Fibroblast of skin of abdomen (primary cell): Measurements from ENCODE around the gene MEGF6.

ENCODE experiments used
- DNase-seq: peaks from one replicate; pipeline ENCODE4 v3.0.0-alpha.2; 2013

Gene MEGF6

GRCh38 chr1:3552751-3553150 is 58.6 kb downstream of the MEGF6 start:
- DNase-seq, result no peak

DNA sequence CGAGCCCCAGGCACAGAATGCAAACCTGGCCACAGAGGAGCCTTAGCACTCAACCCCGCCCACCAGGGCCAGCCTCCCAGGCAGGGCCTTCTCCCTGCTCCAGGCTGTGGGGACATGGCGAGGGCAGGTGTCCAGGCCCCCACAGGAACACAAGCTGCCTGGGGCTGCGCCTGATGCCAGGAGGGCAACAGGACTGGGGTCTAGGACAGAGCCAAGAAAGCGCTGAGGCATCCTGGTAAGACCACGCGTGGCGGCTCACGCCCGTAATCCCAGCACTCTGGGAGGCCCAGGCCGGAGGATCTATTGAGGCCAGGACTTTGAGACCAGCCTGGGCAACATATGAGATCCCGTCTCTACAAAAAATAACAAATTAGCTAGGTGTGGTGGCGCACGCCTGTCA is 59.1 kb downstream of the MEGF6 start:
- DNase-seq, result no peak

GRCh38 chr1:3551711-3552110 is 59.6 kb downstream of the MEGF6 start:
- no peak for DNase-seq

DNA sequence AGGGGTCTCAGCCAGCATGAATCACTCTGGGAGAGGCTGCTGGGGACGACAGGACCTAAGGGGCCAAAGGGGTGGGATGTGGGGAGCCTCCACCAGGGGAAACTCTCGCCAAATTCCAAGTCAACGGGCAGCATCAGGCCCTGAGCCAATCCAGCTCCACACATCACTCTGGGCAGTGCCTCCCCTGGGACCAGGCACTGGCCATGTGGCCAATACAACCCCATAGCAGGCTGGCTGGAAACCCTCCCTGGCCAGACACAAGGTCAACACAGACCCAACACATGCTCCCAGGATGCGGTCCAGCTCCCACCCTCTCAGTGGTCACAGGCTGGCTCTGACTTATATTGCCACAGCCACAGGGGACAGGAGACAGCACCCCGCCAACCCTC is 60.0 kb downstream of the MEGF6 start:
- DNase-seq, result no peak

DNA sequence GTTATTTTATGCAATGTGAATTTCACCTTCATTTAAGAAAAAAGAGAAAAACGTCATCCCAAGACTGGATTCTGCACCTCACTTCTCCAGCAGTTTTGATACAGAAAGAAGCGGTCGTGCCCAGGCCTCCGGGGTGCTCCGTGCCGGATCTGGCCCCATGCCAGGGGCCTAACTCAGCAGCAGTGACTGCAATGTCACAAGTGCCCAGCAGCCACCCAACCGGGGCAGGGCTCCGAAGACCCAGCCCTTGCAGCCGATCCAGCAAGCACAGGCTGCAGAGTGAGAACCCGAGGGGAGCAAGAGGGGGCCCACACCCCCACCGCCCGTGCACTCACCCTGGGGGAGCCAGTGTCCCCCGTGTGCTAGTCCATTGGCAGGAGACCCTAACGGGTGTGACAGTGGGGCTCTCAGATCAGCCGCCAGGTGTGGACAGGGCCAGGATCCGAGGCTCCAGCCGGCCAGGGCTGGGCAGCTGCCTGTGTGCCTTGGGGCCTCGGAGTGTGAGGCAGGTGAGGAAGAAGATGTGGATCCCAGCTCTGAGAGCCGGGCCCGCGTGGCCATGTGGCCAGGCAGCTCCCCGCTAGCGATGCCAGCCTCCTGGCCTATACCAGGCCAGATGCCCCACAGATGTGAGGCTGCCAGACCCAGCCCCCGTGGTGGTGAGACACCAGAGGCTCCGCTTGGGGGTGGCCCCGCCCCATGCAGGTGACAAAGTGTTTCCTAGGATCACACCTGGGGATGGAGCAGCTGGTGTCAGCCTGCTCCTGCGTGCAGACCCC is 60.6 kb downstream of the MEGF6 start:
- DNase-seq, result no peak

GRCh38 chr1:3548895-3549294 is 62.4 kb downstream of the MEGF6 start:
- DNase-seq, result no peak

- DNase-seq, result peak; percentile 27
Measured at GRCh38 chr1:3548156-3548893, 63.0 kb downstream of the MEGF6 start.

DNA sequence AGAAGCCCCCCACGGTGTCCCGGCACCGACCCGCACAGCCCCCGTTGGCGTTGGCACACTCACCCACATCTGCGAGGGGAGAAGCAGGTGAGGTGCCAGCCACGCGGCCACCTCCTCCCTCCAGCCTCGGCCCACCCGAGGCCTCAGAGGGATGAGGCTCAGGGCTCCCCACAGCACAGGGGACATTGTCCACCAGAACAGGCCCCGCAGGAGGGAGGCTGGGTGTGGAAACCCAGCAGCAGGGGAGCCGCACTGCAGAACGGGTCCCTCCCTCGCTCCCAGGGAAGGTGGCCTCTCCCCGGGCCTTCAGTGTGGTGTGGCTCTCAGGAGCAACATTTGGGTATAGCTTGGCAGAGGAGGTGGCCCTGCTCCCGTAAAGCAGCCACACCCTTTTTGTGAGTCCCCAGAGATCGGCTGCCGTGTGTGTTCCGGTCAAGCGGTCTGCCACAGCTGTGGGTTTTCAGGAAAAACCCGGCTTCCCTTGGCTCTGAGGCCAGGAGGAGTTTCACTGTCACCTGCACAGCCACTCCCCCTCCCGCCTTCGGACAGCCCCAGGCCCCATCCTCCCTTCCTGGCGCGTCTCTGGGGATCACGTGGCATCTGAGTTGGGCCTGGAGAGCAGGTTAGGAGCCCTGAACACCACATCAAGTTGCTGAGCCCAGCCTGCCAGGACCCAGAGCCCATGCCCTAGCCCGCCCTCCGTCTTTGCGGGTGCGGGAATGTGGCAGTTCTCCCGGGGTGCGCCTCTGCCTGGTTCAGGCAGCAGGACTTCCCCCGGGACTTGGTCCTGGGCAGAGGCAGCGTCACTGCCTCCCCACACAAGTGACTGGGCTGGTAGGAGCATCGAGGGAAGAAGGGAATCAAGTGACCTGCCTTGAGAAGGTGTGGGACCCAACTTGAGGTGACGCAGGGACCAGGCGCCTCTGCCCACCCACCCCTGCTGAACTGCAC is 64.0 kb downstream of the MEGF6 start:
- no peak for DNase-seq

GRCh38 chr1:3546048-3546384 is 65.3 kb downstream of the MEGF6 start:
- DNase-seq, result no peak

- no peak for DNase-seq
Measured at GRCh38 chr1:3545363-3546047, 65.8 kb downstream of the MEGF6 start.

- DNase-seq, result no peak
Measured at GRCh38 chr1:3544040-3544977, 67.0 kb downstream of the MEGF6 start.

- peak; percentile 80 for DNase-seq
Measured at GRCh38 chr1:3543076-3544039, 68.0 kb downstream of the MEGF6 start.

DNA sequence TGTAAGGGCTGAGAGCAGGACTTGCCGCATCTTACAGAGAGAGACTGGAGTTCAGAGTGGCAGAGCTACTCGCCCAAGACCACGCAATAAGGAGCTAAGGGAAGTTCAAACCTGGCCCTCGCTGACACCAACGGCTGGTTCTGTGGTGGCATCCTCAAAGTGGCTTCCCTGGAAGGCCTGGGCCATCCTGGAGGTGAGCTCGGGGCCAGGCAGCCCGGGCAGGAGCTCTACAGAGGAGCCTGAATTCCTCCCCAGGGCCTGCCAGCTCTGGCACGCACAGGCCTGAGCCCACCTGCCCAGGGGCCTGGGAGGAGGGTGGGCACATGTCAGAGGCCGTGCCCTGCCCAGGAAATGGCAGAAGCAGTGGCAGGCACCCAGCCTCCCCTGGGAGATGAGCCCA is 68.6 kb downstream of the MEGF6 start:
- no peak for DNase-seq

DNA sequence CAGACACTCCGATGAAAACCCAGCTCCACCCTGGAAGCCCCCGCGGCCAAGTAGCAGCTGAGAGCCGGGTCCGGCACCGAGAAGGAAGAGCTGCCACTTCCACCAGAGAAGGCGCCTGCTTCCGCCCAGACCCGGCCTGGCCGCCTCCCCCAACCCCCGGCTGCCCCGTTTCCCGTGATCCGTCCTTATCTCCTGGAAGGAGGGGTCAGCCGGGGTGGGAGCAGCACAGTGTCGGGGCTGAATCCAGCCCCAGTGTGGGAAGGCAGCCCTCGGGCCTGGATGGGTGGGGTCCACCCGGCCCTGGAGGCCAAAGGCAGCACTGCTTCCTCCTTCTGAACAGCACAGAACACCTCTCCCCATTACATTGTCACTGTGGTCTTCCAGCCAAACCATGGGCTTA is 69.4 kb downstream of the MEGF6 start:
- DNase-seq, result no peak

GRCh38 chr1:3541465-3541864 is 69.8 kb downstream of the MEGF6 start:
- no peak for DNase-seq

DNA sequence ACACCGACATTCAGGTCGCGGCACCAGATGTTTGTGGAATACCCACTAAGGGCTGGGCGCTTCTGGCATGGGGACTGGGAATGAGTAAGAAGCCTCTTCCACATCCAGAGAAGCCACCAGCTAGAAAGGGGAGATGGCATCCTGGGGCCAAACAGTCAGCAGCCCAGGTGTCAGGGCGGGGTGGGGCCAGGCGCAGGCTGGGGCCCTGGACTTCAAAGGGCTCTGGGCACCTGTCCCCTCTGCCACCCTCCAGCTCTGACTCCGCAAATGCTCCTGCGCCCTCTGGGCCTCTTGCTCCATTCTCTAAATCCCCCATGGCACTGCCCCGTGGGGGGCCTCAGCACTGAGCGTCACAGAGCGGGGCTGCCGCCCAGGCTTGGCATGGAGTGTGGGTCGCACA is 70.4 kb downstream of the MEGF6 start:
- no peak for DNase-seq

DNA sequence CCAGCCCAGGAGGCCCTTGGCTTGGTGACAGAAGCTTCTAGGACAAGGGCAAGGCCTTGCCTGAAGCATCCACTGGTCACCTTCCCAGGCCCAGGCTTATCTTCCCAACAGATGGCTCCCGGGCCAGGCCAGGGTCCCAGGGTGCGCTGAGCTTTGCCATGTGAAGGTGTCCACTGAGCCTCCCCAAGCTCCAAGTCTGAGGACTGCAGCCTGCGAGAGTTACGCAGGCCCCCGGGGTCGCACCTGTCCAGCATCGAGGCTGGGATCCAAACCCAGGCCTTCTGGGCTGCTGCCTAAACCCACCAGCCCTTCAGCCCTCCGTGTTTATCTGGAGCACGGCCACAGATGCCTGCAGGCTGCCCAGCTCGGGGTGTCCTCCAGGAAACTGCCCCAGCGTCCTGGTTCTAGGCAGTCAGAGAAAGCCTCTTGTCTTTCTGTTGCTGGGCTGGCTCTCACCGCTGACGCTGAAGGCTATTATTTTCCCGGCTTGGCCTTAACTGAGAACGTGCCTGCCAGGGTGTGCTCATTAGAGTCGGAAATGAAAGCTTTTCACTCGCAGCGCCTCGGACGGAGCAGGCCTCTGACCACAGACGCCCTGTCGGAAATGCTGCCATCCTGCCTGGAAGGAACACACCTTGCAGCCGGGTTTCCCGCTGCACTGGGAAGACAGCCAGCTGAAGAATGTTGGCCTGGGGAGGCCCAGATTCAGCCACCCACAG is 71.4 kb downstream of the MEGF6 start:
- DNase-seq, result no peak

GRCh38 chr1:3537359-3537758 is 73.9 kb downstream of the MEGF6 start:
- DNase-seq, result no peak

- peak; percentile 20 for DNase-seq
Measured at GRCh38 chr1:3536420-3537195, 74.7 kb downstream of the MEGF6 start.
